Adipose tissue (tissue), 3 donors: Measurements from ENCODE around the gene KCMF1. TPM values are rescaled to one million over a fixed set of nuclear protein-coding genes. Genes with fewer than 3 reads are reported as not detected.

Experiments
- H3K27ac ChIP-seq: one replicate; pipeline ENCODE4 v1.5.1; 2013; ENCODE audit warnings: low read depth, low read length
- WGBS, 3 donors: extraction: QIAGEN DNeasy Blood & Tissue Kit; methylation state at CpG; one replicate each; pipeline ENCODE4 v1.1.7; 2013; 5-methylcytosine and 5-hydroxymethylcytosine counted together
- polyA plus RNA-seq, 3 donors: library from polyadenylated mRNA; stranded (reverse); fragments of 200-250 nt; gene quantifications; one replicate each; pipeline ENCODE4 v1.2.3, GENCODE V29; 2013
- donor health status: healthy with polysubstance abuse.
- donor health status: Bipolar disorder and iron deficiency.
- donor health status: healthy.

The KCMF1 gene
- polyA plus RNA-seq, 3 donors: 27.6 to 69.2 (median 47.8) TPM

DNA sequence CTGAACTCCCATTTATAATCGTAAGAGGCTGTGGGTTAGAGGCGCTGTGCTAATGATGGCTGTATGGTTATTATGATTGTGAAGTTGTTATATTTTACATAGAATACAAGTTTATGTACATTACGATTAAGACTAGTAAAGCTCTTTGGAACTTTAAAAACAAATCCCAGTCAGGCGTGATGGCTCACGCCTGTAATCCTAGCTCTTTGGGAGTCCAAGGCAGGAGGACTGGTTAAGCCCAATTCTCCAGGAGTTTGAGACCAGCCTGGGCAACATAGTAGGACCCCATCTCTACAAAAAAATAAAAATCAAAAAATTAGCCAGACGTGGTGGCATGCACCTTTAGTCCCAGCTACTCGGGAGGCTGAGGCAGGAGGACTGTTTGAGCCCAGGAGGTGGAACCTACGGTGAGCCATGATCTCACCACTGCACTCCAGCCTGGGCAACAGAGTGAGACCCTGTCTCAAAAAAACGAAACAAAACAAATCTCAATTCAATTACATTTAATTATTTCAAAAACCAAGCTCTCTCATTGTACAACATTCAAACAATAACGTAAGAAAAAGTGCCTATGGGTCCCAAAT is 23.9 kb upstream of the KCMF1 start:
- 83 to 86% (median 84%) methylated on average over 10 of the region's 10 CpGs for WGBS, 3 donors
- H3K27ac ChIP-seq: no peak overlapping the region

DNA sequence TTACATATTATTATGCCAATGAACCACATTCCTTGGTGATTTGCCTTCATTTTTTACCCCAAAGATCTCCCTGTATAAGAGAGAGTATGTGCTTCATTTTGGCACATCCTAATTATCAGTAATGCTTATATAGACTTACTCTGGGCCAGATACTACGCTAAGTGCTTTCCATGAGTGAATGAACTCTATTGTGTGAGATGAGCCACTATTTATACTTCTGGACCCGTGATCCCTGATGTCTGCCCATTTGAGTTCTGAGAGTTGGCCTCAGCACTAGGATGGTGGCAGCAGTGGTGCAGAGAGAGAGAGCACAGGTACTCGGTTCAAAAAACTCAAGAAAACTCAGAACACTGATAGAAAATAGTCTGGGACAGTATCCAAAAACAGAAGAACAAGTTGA is 17.4 kb upstream of the KCMF1 start:
- 78 to 89% (median 88%) methylated on average over 3 of the region's 3 CpGs for WGBS, 3 donors
- no peak overlapping the region for H3K27ac ChIP-seq

DNA sequence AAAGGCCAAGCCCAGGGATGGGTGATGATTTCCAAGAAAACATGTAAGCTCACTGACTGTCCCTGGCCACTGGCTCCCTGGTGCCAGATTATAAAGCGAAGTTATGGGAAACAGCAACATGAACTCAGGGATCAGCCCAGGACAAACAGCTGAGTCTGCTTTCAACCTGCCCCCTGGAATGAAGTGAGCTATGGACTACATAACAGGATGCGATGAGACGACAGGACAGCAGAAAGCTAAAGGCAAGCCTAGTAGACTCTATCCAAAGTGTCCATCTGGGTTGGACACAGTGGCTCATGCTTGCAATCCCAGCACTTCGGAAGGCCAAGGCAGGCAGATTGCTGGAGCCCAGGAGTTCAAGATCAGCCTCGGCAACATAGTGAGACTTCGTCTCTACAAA is 16.6 kb upstream of the KCMF1 start:
- WGBS, 3 donors: 90 to 95% (median 91%) methylated on average over 5 to 6 of the region's 6 CpGs
- no peak overlapping the region for H3K27ac ChIP-seq

DNA sequence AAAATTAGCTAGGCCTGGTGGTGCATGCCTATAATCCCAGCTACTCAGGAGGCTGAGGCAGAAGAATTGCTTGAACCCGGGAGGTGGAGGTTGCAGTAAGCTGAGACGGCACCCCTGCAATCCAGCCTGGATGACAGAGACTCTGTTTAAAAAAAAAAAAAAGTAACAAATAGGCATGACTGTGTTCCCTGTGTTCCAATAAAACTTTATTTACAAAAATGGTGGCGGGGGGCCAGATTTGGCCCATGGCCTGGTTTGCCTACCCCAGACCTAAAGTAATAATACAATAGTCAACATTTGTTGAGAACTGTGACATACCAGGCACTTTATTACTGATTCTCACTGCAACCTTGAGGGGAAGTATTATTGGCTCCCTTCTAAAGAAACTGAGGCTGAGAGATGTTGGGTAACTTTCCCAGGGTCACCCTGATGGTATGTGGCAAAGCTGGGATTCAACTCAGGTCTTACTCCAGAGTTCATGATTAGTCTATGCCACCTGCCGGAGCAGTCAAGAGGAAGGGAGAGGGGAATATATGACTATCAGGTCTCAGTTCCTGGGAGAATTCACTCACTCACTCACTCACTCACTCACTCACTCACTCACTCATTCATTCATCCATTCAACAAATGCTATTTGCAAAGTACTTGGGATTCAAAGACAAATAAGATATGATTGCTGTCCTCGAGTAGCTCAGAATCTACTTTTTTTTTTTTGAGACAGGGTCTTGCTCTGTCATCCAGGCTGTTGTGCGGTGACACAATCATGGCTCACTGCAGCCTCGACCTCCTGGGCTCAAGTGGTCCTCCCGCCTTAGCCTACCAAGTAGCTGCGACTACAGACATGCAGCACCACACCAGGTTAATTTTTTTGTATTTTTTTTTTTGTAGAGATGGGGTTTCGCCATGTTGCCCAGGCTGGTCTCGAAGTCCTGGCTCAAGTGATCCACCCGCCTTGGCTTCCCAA is 14.3 kb upstream of the KCMF1 start:
- H3K27ac ChIP-seq: no peak overlapping the region
- WGBS, 3 donors: 92 to 95% (median 93%) methylated on average over 12 of the region's 12 CpGs

DNA sequence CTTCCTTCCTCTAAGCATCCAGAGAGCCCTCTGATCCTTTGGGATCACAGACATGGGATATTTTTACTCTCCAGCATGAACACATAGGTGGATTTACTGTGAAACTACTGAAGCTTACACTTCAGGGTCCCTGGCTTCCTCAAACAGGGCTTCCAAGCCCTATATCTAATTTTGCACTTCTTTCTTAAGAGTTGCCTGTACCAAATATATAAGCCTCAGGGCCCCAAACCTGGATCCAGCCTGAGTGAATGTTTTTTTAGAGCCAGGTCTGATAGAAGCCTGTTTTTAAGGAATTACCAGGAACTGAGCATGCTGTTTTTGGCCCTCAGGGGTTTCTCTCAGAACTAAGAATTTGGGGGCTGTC is 13.2 kb upstream of the KCMF1 start:
- no peak overlapping the region for H3K27ac ChIP-seq

DNA sequence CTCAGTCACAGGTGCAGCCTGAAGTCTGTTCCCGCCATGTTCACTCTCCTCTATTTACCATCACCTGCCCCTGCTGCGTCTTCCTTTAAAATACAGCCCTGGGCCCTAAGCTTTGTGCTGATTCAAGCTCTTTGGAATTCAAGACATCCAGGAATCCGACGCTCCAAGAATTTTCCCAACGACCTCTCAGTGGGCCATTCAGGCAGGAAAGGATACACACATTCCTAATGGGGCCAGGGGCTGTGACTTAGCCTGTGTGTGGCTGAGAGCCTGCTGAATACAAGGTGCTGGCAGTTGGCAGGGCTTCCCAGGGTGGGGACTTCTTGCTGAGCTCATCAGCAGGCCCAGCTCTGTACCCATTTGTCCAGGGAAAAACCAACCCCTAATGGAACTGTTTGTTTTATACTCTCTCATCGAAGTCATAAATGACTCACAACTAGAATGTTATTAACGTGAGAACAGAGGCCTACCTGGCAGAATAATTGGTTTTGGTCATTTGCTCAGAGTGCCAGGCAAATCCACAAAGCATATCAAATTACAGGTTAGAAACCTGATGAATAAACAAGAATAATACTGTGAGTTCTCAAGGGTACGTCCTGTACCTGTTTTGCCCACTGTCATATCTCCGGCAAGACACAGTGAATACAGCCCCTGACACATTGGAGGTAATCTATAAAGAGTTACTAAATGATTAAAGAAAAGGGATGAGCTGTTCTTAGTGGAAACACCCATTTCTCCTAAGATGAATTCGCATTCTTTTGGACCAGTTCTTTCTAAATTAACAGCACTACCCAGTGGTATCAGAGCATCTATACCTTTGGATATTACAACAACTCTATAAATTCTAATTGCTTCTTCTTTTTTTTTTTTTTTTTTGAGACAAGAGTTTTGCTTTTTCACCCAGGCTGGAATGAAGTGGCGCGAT is 12.6 kb upstream of the KCMF1 start:
- WGBS, 3 donors: 40 to 65% (median 56%) methylated on average over 12 of the region's 12 CpGs
- H3K27ac ChIP-seq: no peak overlapping the region

DNA sequence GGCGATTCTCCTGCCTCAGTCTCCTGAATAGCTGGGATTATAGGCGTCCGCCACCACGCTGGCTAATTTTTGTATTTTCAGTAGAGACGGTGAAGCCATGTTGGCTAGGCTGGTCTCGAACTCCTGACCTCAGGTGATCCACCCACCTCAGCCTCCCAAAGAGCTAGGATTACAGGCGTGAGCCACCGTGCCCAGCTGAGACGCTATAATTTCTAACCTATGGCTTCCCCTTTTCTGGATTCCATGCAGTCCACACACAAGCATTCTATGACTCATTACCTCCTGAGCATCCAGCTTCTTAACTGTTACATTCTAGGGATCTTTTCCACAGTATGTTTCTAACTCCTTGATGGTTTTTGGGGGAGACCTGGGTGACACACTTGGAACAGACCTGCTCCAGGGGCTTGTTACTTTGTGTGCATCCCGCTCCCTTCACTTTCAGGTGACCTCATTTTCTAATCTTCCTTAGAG is 11.8 kb upstream of the KCMF1 start:
- H3K27ac ChIP-seq: no peak overlapping the region
- 70 to 78% (median 76%) methylated on average over 10 of the region's 10 CpGs for WGBS, 3 donors

DNA sequence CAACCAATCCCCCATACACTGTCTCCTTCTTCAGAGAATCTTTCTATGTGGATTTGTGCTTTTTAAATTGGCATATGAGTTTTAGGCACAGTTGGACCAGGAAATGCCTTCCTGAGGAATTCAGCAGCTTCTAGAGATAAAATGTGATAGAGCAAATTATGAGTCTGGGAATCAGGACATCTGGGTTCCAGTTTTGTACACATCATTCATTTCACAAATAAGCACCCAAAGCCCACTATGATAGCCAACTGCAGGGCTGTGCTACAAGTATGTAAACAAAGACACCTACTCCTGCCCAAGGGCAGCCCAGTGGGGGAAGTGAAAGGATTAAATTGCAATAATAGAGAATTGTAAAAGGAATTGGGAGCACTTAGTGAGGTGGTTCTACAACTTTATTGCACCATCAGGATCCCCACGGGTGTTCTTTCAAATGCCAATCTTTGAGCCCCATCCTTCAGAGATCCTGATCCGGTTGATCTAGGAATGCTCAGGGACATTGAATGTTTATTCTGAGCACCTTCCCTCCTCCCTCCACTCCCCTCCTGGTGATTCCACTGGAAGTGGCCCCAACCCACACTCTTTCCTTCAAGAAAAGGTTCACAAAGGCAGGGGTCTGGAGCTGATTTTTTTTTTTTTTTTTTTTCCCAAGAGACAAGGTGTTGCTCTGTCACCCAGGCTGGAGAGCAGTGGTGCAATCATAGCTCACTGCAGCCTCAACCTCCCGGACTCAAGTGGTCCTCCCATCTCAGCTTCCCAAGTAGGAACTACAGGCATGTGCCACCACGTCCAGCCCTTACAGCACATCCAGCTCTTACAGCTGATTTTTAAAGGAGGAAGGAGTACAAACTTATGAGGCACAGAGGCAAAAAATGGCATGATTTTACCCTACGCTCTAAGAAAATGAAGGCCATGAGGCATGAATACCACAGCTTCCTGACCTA is 11.1 kb upstream of the KCMF1 start:
- H3K27ac ChIP-seq: no peak overlapping the region
- WGBS, 3 donors: 44 to 71% (median 71%) methylated on average over 5 of the region's 5 CpGs

DNA sequence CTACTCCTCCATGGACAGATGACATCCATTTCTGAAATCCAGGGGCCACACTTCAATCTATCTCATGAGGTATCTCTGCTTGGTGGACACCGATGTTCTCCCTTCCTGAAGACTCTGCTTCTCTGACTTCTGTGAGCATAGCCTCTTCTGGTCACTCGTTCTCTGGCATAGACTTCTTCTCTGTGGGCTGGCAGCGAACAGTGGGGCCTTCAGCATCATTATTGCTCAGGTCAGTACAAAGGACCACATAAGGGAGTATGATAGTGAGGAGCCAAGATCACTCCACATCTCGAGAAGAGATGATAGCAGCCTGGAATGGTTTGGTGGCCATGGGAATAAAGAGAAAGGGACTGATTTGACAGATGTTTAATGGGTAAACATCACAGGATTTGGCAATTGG is 8.0 kb upstream of the KCMF1 start:
- 90 to 98% (median 95%) methylated on average over 4 of the region's 4 CpGs for WGBS, 3 donors
- H3K27ac ChIP-seq: no peak overlapping the region

DNA sequence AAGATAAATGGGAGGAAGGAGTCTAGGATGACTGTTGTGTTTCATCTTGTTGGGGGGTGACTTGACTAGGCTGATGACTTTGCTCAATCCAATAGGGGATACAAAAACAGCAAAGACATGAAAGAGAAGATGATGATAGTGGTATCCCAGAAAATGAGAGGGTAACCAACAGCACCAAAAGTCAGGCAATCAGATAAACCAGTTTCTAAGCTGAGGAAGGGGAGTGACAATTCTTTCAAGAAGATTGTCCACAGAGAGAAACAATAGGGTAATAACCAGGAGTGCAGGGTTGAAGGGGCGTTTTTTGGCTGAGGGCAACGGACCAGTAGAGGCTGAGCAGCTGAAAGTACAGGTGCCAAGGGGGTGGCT is 7.7 kb upstream of the KCMF1 start:
- no peak overlapping the region for H3K27ac ChIP-seq
- 85 to 95% (median 88%) methylated on average over 2 of the region's 2 CpGs for WGBS, 3 donors

DNA sequence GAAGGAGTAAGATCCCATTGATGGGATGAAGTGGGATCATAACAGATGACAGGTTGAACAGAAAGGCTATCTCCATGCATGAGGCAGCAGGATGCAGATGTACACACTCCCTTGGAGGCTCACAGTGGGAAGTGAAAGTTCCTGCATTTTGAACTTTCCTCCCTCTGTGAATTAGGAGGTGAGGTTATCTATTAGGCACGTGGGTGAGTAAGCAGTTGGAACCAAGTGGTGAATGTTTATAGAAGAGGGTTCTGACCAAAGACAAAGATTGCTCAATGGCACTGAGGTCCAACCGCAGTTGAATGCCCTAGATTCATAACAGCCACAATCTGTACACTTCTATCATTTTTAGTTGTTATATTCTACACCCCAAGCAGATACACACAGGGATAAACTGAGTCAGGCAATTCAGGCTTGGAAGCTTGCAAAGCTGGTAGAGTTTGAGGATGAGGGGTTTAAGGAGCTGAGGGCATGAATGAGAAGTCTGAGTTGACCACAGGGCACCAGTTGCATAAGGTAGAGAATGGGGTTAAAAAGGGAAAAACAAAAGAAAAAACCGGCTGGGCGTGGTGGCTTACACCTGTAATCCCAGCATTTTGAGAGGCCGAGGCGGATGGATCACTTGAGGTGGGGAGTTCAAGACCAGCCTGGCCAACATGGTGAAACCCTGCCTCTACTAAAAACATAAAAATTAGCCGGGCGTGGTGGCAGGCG is 7.1 kb upstream of the KCMF1 start:
- no peak overlapping the region for H3K27ac ChIP-seq
- WGBS, 3 donors: 72 to 77% (median 72%) methylated on average over 9 of the region's 9 CpGs

DNA sequence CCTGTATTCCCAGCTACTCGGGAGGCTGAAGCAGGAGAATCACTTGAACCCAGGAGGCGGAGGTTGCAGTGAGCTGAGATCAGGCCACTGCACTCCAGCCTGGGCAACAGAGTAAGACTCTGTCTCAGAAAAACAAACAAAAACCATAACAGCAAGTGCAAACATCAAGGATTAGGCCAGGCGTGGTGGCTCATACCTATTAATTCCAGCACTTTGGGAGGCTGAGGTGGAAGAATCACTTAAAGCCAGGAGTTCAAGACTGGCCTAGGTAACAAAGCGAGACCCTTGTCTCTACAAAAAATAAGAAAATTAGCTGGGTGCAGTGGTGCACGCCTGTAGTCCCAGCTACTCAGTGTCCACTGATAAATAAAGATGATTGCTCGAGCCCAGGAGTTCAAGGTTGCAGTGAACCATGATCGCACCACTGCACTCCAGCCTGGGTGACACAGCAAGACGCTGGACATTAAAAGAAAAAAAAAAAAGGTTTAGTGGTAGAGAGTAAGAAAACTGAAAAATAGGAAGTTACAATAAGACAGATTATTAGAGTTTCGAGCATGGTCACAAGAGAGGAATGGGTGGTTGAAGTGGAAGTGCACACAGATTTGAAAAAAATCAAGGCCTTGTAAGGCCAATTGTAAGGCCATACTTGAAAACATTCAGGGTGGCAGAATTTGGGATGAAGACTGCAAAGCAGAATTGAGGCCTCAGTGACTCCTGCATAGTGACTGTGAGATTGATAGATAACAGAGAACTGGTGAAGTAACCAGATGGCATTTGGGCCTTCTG is 6.4 kb upstream of the KCMF1 start:
- H3K27ac ChIP-seq: no peak overlapping the region
- 89 to 91% (median 89%) methylated on average over 9 of the region's 9 CpGs for WGBS, 3 donors

DNA sequence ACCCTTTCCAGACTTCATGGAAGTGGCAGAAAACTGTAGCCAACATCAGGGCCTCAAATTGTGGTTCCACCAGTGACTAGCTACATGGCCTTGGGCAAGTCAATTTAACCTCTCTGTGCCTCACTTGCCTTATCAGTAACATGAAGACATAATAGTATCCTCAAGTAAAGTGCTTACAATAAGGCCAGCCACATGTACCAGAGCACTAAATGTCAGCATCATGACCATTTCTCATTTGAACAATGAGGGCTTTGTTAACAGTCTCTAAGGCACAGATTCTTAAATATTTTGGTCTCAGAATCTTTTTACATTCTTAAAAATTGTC is 5.8 kb upstream of the KCMF1 start:
- H3K27ac ChIP-seq: no peak overlapping the region

DNA sequence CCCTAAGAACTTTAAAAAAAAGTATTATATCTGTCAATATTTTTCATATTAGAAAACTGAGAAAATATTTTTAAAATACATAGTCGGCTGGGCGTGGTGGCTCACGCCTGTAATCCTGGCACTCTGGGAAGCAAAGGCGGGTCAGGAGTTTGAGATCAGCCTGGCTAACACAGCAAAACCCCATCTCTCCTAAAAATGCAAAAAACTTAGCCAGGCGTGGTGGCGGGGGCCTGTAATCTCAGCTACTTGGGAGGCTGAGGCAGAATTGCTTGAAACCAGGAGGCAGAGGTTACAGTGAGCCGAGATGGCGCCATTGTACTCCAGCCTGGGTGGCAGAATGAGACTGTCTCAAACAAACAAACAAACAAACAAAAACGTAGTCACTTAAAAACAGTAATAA is 5.1 kb upstream of the KCMF1 start:
- H3K27ac ChIP-seq: no peak overlapping the region
- 95 to 96% (median 96%) methylated on average over 9 of the region's 9 CpGs for WGBS, 3 donors

DNA sequence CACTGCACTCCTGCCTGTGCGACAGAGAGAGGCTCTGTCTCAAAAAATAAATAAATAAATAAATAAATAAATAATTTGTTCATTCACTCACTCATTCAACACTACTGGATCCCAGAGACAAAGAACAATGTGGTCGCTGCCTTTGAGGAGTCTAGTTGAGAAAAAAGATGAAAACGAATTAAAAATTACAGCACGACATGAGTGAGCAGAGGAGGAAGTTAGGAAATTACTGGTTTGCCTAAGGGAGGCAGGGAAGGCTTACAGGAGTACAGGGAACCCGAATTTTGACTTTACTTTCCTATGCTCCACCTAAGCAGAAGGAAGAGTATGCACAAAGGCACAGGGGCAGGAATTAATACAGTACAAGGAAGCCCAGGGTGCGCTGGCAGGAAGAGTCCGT is 4.2 kb upstream of the KCMF1 start:
- WGBS, 3 donors: 71 to 92% (median 79%) methylated on average over 7 of the region's 7 CpGs
- H3K27ac ChIP-seq: no peak overlapping the region

DNA sequence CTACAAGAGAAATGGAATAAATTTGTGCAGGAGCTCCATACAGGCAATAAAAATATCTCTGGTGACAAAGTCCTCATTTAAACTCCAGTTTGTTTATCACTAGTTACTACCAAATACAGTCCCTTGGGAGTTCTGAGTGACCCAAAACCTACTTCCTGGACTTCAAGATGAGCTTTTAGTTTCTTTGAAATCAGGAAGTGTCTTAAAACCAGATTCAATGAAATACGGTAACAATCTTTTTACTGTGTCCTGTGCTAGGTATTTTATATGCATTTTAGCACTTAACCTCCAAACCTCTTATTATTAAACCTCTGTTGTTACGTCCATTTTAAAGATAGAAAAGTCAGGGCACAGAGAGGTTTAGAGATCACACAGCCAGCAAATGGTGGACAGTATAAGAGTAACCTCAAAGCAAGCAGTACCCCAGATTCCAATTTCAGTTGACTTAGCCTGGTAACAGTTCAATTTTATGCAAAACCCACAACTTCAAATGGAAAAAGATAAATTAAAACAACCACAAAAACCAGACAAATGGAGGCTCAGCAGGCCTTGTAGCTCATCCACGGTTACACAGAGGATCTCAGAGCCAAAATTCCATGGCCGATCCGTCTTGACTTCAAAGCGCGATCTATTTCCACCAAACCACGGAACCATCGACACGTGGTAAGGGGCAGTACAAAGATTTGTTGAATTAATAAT is 1.3 kb upstream of the KCMF1 start:
- 1 to 3% (median 3%) methylated on average over 10 of the region's 10 CpGs for WGBS, 3 donors
- peak overlapping the region; percentile 100 for H3K27ac ChIP-seq
